ENCODE results near the gene MAP2K7.

GRCh38 chr19:7927605-7928333 is 24.1 kb downstream of the MAP2K7 start:
- TF ChIP-seq EZH2 (IDR thresholded peaks at IDR 0.05) (no peak), CEBPB (IDR thresholded peaks at IDR 0.05; ENCODE audit: low read depth) (no peak), RAD21 (IDR thresholded peaks at IDR 0.05; ENCODE audit: low read depth) (no peak), REST (IDR thresholded peaks at IDR 0.05; ENCODE audit: low read depth) (no peak), YY1 (IDR thresholded peaks at IDR 0.05; ENCODE audit: extremely low read depth, insufficient replicate concordance, low read depth, low read length) (no peak), POLR2A (IDR thresholded peaks at IDR 0.05; ENCODE audit: borderline replicate concordance, extremely low read depth, insufficient read depth, insufficient read length) (no peak), CTCF (IDR thresholded peaks at IDR 0.05 in 2 of 3, conservative IDR thresholded peaks at IDR 0.05 in 1 of 3; ENCODE audit: borderline replicate concordance in 1 of 3, insufficient read depth in 1 of 3, low read depth in 2 of 3, low read length in 2 of 3) (no peak), SIN3A (IDR thresholded peaks at IDR 0.05; ENCODE audit: low read depth) (no peak), MAX (IDR thresholded peaks at IDR 0.05) (no peak)

Data from HCT116 (cell line).